Hepatocyte (in vitro differentiated cells): Measurements from ENCODE around the gene TDRD3. TPM values are rescaled to one million over a fixed set of nuclear protein-coding genes. Genes with fewer than 3 reads are reported as not detected.

ENCODE experiments used
- DNase-seq: peaks from one replicate; pipeline ENCODE4 v3.0.0-alpha.2; 2016; ENCODE audit warnings: low spot score
- H2AFZ ChIP-seq: fragments of 200-600 bp; sonication (generic); 2 replicates; pipeline ENCODE4 v1.6.0; 2016; ENCODE audit warnings: antibody characterized with exemption, mild to moderate bottlenecking
- H3K27ac ChIP-seq: fragments of 200-600 bp; sonication (generic); 2 replicates; pipeline ENCODE4 v1.5.1; 2016; ENCODE audit warnings: mild to moderate bottlenecking
- H3K27me3 ChIP-seq: fragments of 200-600 bp; sonication (generic); 2 replicates; pipeline ENCODE4 v1.6.1; 2016
- H3K36me3 ChIP-seq: fragments of 200-600 bp; sonication (generic); replicated peaks from 2 replicates; pipeline ENCODE4 v1.5.1; 2016; ENCODE audit warnings: low read depth; ENCODE audit not compliant: insufficient read depth
- H3K4me1 ChIP-seq: fragments of 200-600 bp; sonication (generic); 2 replicates; pipeline ENCODE4 v1.5.1; 2016; ENCODE audit warnings: mild to moderate bottlenecking, moderate library complexity; ENCODE audit not compliant: insufficient read depth
- H3K4me2 ChIP-seq: fragments of 200-600 bp; sonication (generic); 2 replicates; pipeline ENCODE4 v1.6.0; 2016
- H3K4me3 ChIP-seq: fragments of 200-600 bp; sonication (generic); 2 replicates; pipeline ENCODE4 v1.5.1; 2016; ENCODE audit warnings: mild to moderate bottlenecking
- H3K79me2 ChIP-seq: fragments of 200-600 bp; sonication (generic); 2 replicates; pipeline ENCODE4 v1.6.0; 2017; ENCODE audit warnings: mild to moderate bottlenecking
- H3K9me2 ChIP-seq: fragments of 200-600 bp; sonication (generic); replicated peaks from 2 replicates; pipeline ENCODE4 v1.6.0; 2017; ENCODE audit warnings: mild to moderate bottlenecking; ENCODE audit not compliant: insufficient read depth
- H3K9me3 ChIP-seq: fragments of 200-600 bp; sonication (generic); 2 replicates; pipeline ENCODE4 v1.5.1; 2016; ENCODE audit warnings: low read depth, mild to moderate bottlenecking
- H4K20me1 ChIP-seq: fragments of 200-600 bp; sonication (generic); 2 replicates; pipeline ENCODE4 v1.6.0; 2016; ENCODE audit warnings: mild to moderate bottlenecking; ENCODE audit not compliant: insufficient read depth, poor library complexity, severe bottlenecking
- EZH2 ChIP-seq: fragments of 200-600 bp; sonication (generic); IDR thresholded peaks from 2 replicates; pipeline ENCODE4 v1.6.1; 2016; ENCODE audit warnings: antibody characterized with exemption, mild to moderate bottlenecking, borderline replicate concordance
- EZH2phosphoT487 ChIP-seq: fragments of 200-600 bp; sonication (generic); IDR thresholded peaks from one replicate; pipeline ENCODE4 v1.6.1; 2018; ENCODE audit warnings: antibody characterized with exemption, mild to moderate bottlenecking, low read depth, moderate library complexity; ENCODE audit not compliant: unreplicated experiment, severe bottlenecking
- WGBS: methylation state at CpG from one replicate; pipeline ENCODE4 v1.1.6; 2016; ENCODE audit warnings: low lambda C conversion rate; ENCODE audit errors: missing lambda C conversion rate; 5-methylcytosine and 5-hydroxymethylcytosine counted together
- polyA plus RNA-seq: library from polyadenylated mRNA; unstranded; fragments of >200 nt; fragmentation: Nextera tagmentation; extraction: Ambion mirVana; gene quantifications from 2 replicates; pipeline ENCODE4 v1.2.1, GENCODE V29; 2016
- total RNA-seq: library from RNA; depleted of rRNA; stranded (reverse); fragments of >200 nt; gene quantifications from 2 replicates; pipeline ENCODE4 v1.2.3, GENCODE V29; 2014
- TF ChIP-seq, protein P1 (sequence below): fragments of 200-600 bp; sonication (generic); IDR thresholded peaks from 2 replicates; pipeline ENCODE4 v1.5.1; 2016; ENCODE audit warnings: antibody characterized with exemption, mild to moderate bottlenecking; ENCODE audit not compliant: poor library complexity

TDRD3 gene
- total and polyA plus RNA-seq, 2 experiments from 2014 or later = 5.3 to 16.8 TPM

DNA sequence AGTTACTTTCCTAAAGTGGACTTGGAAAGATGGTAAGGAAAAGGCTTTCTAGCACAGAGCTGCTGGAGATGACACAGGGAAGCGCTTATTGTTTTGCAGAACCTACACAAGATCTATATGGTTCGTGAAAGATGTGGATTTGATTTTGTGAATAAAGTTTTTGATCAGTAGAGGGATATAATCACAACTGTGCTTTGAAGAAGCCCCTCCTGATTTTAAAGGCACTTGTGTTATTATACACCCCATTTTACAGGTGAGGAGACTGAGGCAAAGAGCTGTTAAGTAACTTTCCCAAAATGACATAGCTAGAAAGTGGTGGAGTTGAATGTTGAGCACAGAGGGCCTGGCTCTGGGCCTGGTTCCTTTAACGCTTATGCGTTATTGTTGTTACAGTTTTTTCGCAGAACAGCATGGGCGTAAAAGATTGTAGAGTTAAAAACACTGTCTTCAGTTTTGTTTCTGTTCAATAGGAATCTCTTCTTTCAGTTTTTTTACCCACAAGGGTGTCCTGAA, 1.4 kb downstream of the TDRD3 start:
- Histone ChIP-seq H3K4me3 (peak overlapping the region; percentile 92), H3K27ac (peak overlapping the region; percentile 95), H3K36me3 (no peaks in the 10 kb centered on the region), H3K27me3 (no peaks in the 10 kb centered on the region), H3K9me3 (no peaks in the 10 kb centered on the region), H2AFZ (peak overlapping the region; percentile 64), H3K4me1 (peaks cover 17% of the 10 kb centered on the region), H3K9me2 (no peaks in the 10 kb centered on the region), H4K20me1 (no peaks in the 10 kb centered on the region), H3K4me2 (peak overlapping the region; percentile 82), H3K79me2 (peaks cover 47% of the 10 kb centered on the region)
- TF ChIP-seq, protein P1, sequence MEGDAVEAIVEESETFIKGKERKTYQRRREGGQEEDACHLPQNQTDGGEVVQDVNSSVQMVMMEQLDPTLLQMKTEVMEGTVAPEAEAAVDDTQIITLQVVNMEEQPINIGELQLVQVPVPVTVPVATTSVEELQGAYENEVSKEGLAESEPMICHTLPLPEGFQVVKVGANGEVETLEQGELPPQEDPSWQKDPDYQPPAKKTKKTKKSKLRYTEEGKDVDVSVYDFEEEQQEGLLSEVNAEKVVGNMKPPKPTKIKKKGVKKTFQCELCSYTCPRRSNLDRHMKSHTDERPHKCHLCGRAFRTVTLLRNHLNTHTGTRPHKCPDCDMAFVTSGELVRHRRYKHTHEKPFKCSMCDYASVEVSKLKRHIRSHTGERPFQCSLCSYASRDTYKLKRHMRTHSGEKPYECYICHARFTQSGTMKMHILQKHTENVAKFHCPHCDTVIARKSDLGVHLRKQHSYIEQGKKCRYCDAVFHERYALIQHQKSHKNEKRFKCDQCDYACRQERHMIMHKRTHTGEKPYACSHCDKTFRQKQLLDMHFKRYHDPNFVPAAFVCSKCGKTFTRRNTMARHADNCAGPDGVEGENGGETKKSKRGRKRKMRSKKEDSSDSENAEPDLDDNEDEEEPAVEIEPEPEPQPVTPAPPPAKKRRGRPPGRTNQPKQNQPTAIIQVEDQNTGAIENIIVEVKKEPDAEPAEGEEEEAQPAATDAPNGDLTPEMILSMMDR = no peak
- TF ChIP-seq EZH2 (no peak), EZH2phosphoT487 (no peak)
- DNase-seq = no peak
- WGBS = 76% methylated on average over 6 of the region's 6 CpGs

DNA sequence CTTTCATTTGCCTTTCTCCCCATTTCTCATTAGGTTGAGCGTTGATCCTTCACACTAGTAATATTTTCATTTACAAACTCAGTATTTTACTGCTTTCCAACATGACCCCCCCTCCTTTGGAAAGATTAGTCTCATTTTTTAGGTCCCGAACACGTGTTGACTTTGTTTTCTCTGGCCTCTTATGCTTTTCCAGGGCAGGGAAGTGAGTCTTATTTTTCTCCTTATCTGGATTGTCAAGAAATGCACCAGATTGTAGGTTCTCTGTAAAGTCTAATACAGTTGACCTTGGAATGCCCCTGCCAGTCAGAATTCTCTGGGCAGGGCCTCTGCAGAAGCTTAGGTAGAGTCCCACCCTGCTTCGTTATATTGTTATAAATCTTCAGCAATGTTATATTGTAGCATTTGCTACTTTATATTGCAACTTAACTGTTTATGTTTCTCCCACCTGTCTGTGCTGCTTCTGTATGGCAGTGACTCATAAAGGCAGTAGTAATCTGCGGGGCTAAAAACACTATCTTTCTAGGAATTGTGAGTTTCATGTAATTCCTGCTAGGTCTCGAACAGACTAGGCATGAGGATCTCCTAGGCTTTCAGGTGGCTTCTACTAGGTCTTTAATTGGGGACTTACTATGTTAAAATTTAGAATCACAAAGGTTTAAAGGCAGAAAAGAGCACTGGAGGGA, 2.0 kb downstream of the TDRD3 start:
- DNase-seq = no peak
- Histone ChIP-seq H3K4me3 (peak overlapping the region; percentile 92), H3K79me2 (peaks cover 51% of the 10 kb centered on the region), H4K20me1 (no peaks in the 10 kb centered on the region), H3K4me2 (peak overlapping the region; percentile 82), H2AFZ (no peak overlapping the region), H3K27ac (peak overlapping the region; percentile 95), H3K36me3 (no peaks in the 10 kb centered on the region), H3K4me1 (peaks cover 17% of the 10 kb centered on the region), H3K9me3 (no peaks in the 10 kb centered on the region), H3K27me3 (no peaks in the 10 kb centered on the region), H3K9me2 (no peaks in the 10 kb centered on the region)
- 50% methylated on average over 6 of the region's 6 CpGs for WGBS
- TF ChIP-seq EZH2phosphoT487 (no peak), EZH2 (no peak)
- TF ChIP-seq, protein P1 = no peak

DNA sequence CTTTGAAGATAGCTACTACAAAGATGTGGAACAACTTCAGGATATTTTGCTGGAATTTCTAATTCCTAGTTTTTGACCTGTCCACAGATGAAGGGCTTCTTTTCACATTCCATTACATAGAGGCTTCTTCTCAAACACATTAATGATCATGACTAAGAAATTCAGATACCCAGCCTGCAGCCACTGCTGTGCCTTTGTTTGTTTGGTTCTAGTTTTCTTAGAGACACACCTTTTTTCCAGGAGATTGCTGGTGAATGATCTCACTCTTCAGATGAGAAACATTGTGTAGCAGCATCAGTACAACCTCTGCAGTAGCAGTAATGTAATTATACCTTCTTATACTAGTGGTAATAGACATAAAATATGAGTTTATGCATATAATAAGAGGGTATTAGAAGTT, 5.0 kb downstream of the TDRD3 start:
- H3K4me3 ChIP-seq = no peak overlapping the region
- no peak overlapping the region for H3K27ac ChIP-seq
- H2AFZ ChIP-seq = no peak overlapping the region
- H3K4me1 ChIP-seq = peaks cover 17% of the 10 kb centered on the region
- H4K20me1 ChIP-seq = no peaks in the 10 kb centered on the region
- H3K9me2 ChIP-seq = no peaks in the 10 kb centered on the region
- no peak overlapping the region for H3K4me2 ChIP-seq
- peak; percentile 25 for DNase-seq
- H3K9me3 ChIP-seq = no peaks in the 10 kb centered on the region
- no peaks in the 10 kb centered on the region for H3K27me3 ChIP-seq
- no peaks in the 10 kb centered on the region for H3K36me3 ChIP-seq
- H3K79me2 ChIP-seq = peaks cover 74% of the 10 kb centered on the region
- TF ChIP-seq EZH2phosphoT487 (no peak), EZH2 (no peak)
- TF ChIP-seq, protein P1 = no peak
